HG03045 (cell line): ENCODE measurements around the gene NRG4.
"Not testable (repeated sequence)": the region's sequence is repeated elsewhere in the genome, so short reads cannot be mapped to it uniquely, and the experiment has no call there.

Experiments used
- ATAC-seq: cut with Tn5 transposase; IDR thresholded peaks from one replicate; pipeline ENCODE4 v1.9.1; 2021; ENCODE audit warnings: mild to moderate bottlenecking, moderate library complexity; ENCODE audit not compliant: unreplicated experiment

The NRG4 gene

DNA sequence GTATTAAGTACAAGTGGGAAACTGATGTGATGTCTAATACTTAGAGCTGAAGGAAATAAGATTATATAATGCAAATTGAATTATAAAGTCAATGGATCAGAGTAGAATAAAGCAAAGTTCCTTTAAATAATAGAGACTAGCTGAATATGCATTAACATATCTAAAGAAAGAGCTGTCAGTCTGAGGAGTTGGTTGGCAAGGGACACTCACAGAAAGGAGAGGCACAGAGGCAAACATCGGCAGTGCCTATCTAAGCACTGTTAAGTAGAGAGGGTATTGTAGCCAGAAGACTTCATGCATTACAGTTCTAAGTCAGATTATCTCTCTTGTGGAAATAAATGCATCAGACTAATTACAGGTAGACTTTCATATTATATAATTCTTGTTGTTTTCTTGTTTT is 16.6 kb downstream of the NRG4 start:
- no peak for ATAC-seq

DNA sequence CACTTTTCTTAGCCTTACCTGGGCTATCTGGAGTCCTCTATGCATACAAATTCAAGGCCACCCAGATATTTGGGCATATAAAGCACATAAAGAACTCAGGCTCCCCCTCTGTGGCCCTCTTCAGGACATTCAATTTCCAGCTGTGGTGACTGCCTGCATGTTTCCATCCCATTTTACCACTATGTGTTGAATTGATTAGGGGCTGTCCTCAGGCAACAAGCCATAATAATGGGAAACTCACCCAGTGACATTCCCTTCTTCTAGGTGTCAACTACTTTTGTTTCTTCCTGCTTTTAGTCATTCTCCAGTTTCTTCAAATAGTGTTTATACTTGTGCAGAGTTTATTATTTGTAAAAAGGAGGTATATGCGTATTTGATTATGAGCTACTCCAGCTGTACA is 18.0 kb downstream of the NRG4 start:
- ATAC-seq = no peak

DNA sequence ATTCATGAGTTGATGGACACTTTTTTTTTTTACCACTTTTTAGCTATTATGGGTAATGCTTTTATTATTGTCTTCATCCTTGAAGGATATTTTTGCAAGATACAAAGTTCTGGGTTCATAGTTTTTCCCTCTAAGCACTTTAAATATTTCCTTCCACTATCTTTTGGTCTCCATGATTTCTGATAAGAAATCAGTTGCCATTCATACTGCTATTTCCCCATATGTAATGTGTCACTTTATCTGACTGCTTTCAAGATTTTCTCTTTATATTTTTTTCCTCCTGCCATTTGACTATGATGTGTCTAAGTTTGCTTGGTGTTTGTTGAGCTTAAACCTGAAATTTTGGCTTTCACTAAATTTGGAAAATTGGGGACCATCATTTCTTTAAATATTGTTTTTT is 19.3 kb downstream of the NRG4 start:
- ATAC-seq = no peak

DNA sequence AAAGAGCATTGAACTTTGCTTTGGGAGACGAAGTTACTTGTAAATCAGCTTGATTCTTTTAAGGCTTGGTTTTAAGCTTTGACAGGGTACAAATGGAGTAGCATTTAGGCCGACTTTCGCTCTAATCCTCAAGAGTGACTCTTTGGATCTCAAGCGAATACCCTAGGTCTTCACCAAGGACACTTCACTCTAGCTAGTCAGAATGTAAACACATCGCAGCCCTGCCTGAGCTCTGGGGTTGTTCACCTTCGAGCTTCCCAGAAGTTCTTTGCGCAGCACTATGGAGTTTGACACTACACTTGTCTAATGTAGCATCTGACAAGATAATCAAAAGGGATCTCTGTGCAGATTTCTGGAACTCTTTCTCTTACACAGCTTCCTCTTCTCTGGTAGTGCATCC is 22.3 kb downstream of the NRG4 start:
- no peak for ATAC-seq

DNA sequence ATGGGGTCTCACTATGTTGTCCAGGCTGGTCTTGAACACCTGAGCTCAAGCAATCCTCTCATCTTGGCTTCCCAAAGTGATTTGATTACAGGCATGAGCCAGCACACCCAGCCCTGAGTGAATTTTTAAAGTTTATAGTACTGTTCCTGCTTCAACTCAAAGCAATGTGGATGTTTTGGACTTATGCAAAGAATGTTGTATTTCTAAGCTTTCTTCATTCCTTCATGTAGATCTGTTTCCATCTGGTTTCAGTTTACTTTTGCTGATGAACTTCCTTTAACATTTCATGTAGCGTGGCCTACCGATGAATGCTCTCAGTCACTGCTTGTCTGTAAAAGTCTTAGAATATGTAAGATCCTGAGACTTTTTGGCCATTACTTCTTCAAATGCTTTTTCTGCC is 23.2 kb downstream of the NRG4 start:
- no peak for ATAC-seq

DNA sequence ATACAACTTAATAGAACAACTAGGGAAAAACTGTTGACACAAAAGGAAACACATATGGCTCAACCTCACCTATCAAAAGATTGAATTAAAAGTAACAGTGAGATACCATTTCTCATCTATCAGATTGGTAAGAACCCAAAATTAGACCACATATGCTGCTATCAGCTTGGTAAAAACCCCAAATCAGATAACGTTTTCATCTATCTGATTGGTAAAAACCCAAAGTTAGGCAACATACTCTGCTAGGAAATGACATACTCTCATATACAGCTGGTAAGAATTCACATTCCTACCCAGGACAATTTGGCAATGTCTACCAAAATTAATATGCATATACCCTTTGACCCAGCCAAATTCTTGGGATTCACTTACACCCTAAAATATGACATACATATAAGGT is 26.3 kb downstream of the NRG4 start:
- no peak for ATAC-seq

DNA sequence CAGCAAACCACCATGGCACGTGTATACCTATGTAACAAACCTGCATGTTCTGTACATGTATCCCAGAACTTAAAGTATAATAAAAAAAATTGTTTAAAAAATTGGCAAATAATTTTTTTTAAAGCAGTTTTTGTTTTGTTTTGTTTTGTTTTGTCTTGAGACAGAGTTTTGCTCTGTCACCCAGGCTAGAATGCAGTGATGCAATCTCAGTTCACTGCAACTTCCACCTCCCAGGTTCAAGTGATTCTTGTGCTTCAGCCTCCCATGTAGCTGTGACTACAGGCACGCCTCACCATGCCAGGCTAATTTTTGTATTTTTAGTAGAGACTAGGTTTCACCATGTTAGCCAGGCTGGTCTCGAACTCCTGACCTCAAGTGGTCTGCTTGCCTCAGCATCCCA is 27.5 kb downstream of the NRG4 start:
- ATAC-seq = not testable (repeated sequence)

DNA sequence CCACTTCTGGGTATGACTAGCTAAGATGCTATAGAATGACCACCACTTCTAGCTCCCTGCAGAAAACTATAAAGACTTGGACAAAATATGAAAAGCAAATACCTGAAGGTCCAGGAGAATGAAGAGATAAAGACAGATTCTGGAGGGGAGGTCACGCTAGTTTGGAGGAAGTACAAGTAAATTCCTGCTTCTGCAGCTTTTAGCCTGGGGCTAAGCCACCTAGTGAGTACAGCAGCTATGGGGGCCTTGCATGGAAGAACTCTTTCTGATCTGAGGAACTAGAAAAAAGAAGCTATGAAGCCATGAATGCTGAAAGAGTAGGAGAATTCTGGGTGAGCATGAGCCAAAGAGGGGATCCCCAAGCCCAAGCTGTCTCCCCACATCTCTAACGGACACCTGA is 29.8 kb downstream of the NRG4 start:
- ATAC-seq = no peak

DNA sequence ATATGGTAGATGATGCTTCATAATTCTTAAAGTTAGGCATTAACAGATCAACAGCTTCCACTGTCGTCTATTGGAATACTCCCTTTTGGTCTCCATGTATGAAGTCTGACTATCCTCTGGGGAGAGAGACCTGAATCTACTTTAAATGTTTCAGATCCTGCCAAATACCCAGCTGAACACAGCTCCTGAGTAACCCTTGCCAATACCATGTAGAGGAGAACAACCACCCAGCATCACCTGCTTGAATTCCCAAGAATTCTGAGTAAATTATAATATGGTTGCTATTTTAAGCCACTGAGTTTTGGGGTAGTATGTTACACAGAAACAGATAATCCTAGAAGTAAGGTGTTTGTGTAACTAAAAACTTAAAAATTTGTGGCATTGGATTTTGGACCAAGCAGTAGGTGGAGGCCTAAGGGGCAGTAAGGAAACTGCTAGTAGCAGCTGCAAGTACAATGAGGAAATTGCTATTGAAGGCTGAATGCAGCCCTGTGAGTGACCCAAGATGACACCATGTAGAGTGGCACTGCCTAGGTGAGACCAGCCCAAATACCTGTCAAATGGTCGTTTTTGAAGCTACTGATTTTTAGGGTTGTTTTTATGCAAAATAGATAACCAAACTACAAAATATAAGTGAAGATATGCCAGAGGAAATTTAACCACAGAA is 30.9 kb downstream of the NRG4 start:
- ATAC-seq = no peak

DNA sequence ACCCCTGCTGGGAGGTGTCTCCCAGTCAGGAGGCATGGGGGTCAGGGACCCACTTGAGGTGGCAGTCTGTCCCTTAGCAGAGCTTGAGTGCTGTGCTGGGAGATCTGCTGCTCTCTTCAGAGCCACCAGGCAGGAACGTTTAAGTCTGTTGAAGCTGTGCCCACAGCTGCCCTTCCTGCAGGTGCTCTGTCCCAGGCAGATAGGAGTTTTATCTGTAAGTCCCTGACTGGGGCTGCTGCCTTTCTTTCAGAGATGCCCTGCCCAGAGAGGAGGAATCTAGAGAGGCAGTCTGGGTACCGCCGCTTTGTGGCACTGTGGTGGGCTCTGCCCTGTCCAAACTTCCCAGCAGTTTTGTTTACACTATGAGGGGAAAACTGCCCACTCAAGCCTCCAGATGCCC is 35.5 kb downstream of the NRG4 start:
- not testable (repeated sequence) for ATAC-seq

DNA sequence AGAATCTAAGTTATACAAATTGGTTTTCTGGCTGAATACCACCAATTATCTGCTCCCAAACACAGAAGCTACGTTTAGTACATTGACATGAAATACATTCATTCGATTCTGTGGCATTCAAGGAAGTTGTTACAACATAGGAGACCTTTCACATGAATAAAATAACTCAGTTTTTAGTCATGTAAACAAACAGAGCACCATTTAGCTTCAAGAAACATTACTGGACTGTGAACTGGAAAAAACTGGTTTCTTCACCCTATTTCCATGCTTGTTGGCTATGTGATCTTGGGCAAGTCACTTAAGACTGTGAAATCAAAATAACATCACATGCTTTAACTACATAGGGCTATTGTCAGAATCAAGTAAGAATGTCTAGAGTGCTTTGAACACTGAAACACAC is 46.2 kb downstream of the NRG4 start:
- ATAC-seq = no peak

DNA sequence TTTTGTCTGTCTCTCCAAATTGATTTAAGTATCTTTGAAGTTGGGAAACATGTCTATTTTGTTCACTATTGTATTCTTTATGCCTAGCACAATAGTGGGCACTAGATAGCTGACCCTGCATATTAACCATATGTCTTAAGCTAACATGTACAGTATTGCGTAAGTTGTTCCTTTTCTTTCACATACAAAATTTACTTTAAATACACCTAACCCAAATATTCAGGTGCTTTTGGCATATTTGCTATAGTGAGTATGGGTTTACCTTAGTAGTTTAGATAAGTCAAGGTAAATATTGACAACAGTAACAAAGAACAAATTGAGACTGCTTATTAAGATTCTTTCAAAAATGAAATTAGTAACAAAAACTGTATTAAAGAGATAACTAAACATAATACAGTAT is 50.9 kb downstream of the NRG4 start:
- no peak for ATAC-seq

DNA sequence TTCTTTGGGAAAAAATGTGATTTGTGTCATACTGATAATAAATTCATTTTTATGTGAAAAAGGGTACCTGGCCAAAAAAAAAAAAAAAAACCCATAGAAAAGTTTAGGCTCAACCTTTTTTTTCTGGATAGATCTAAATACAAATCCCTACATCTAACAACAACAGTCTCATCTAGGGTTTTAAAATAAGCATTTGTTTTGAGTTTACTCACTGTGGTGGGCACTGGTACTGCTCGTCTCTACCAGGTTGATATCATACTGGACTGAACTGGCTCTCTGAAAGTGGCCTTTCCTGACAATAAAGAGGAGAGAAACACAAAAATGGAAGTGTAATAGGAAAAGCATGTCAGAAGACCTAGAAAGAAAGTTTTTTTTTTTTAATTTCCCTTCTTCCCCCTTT is 56.5 kb downstream of the NRG4 start:
- no peak for ATAC-seq

DNA sequence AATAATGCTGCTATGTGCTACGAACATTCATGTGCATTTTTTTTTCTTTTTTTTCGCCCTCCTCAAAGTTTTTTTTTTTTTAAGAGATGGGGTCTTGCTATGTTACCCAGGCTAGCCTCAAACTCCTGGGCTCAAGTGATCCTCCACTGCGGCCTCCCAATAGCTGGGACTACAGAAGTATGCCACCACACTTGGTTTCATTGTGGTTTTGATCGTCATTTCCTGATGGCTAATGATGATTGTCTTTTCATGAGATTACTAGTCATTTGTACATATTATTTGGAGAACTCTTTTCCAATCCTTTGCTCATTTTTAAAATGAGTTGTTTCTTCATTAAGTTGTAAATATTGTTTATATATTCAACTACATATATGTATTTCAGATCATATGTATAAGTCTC is 59.7 kb downstream of the NRG4 start:
- ATAC-seq = no peak

DNA sequence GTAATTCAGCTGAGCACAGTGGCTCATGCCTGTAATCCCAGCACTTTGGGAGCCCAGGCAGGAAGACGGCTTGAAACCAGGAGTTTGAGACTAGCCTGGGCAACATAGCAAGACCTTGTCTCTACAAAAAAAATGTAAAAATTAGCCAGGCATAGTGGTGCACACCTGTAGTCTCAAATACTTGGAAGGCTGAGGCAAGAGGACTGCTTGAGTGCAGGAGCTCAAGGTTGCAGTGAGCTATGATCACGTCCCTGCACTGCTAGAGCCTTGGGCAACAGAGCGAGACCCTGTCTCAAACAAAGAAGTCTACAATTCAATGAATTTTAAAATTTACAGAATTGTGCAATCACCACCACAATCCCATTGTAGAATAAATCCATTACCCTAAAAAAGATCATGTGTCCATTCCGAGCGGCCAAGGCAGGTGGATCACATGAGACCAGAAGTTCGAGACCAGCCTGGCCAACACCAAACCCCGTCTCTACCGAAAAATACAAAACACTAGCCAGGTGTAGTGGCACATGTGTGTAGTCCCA is 63.4 kb downstream of the NRG4 start:
- ATAC-seq = no peak

DNA sequence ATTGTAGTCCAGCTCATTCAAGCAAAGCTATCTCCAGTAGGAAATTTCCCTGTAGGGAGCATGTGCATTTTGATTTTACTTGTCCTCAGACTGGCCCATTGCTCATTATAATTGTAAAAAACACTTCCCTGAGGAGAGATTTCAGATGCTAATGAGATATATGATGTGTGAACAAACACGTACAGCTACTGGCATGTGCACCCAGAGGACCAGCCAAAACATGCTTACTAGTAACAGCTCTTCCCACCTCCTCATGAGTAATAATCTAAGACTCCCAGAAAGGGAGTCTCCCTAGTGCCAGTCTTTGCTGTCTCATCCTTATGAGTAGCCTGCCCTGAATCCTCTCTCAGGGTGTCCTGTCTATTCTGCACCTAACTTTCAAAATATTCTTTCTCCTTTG is 65.1 kb downstream of the NRG4 start:
- ATAC-seq = no peak

DNA sequence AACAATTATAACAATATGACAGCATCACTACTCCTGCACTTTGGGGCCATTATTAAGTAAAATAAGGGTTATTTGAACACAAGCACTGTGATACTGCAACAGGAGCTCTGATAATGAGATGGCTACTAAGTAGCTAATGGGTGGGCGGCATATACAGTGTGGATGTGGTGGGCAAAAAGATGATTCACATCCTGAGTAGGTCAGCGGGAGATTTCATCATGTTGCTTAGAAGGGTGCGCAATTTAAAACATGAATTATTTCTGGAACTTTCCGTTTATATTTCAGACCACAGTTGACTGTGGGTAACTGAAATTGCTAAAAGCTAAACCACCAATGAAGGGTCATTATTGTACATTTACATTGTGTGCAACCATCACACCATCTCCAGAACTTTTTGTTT is 66.3 kb downstream of the NRG4 start:
- no peak for ATAC-seq

DNA sequence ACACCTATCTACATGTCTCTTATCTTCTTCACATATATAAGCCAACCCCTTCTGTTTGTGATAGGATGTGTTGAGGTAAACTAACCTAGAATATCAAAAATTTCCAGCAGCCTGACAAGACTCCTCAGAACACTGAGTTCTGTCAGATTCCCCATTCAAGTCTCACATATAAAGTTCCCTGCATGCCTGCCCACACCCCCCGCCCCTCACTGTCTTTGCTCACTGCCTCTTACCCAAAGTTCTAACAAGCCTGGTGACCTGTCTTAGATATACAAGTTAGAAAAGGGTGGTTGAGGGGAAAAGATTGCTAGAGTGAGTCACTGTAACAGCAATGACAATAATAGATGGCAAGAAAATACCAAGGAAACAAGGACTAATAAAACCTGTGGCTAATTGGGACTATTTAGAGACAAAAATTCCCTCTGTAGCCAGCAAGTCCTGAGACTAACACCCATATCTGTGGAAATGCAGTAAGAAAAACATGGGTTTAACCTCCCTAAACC is 68.5 kb downstream of the NRG4 start:
- ATAC-seq = no peak

DNA sequence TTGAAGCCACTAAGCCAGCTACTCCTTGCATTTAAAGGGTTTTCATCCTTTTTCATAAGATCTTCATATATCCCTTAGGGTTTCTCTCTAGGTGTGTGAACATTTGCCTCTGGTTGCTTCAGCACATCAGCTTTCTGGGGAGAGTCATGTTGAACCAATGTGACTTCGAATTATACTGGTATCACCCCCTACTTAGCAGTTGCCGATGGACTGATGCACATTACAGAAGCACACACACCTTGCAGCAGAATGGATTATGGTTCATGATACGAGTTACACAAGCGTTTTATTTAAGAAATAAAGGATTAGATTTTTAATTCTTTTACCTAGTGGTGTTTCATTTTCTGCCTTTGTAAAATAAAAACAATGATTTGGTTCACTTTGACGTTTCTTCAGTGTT is 69.0 kb downstream of the NRG4 start:
- ATAC-seq = no peak

DNA sequence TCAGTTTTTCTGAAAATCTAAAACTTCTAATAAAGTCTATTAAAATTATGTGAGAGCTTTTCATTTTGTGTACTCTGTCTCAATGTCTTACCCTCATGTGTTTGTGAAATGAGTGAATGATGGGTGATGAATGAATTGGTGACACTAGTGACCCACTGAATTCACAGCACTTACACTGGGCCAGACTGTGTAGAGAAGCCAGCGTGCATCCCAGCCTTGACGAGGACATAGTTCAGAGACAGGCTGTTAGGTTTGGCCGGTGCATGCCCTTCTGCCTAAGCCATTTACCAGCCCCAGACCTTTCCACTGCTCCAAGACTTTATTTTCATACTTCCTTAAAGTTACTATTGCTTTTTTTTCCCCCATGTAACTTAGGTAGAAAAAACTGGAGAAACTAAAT is 69.8 kb downstream of the NRG4 start:
- no peak for ATAC-seq

DNA sequence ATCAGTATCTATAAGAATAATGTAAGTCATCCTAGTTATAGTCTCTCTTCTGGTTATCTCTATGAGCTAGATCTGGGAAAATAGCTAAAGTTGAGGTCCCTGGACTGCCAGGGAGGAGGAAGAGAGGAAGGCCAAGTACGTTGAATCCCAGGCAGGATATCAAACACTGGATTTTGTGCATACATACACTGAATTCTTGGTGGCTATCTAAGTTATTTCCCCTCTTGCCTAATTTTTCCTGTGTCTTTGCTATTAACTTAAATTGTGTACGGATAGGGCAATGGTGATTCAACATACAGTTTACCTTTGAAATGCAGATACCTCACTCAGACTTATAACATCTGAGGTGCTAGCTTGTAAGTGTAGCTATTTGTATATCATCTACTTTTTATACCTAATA is 81.4 kb downstream of the NRG4 start:
- ATAC-seq = no peak

DNA sequence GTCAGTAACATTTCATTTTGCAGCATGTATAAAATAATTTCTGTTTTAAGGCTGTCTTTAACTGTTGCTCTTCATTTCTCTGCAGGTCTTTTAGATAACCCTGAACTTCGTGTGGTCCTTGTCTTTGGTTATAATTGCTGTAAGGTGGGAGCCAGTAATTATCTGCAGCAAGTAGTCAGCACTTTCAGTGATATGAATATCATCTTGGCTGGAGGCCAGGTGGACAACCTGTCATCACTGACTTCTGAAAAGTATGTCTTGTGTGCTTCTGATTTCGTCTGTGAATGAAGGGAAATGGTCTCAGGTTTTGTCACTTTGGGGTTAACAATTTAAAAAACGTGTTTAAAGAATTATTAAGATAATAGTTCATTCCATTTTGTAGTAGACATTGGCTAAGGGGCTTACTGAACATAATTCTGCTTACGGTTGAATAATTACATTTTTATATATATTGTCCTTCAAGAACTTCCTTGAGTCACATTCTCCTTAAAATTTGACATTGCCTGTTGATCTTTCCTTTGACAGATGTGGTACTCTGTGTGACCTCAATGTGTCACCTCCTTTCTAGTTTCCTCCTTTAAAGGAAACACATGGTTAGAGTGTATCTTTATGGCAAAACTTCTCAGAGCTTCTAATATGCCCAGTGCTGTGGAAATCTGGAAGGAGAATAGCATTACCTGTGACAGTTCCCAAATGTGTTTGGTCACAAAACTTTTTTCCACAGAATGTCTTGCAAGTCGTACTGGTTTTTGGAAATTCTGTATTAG is 82.2 kb downstream of the NRG4 start:
- no peak for ATAC-seq
